ACC112 (cell line): Measurements from ENCODE around the gene C15orf61.

Source experiments
- H2AFZ ChIP-seq: fragments of 200-600 bp; sonication (generic); one replicate; pipeline ENCODE4 v1.6.0; 2017; ENCODE audit warnings: antibody characterized with exemption, low read length; ENCODE audit not compliant: unreplicated experiment
- H3K27ac ChIP-seq: fragments of 200-600 bp; sonication (generic); 2 replicates; pipeline ENCODE4 v1.5.1; 2014; ENCODE audit warnings: low read depth, mild to moderate bottlenecking, antibody characterized with exemption, low read length, moderate library complexity
- H3K27me3 ChIP-seq: fragments of 200-600 bp; sonication (generic); 2 replicates; pipeline ENCODE4 v1.6.1; 2014; ENCODE audit warnings: mild to moderate bottlenecking, antibody characterized with exemption, low read length, moderate library complexity, mixed read lengths; ENCODE audit not compliant: insufficient read depth
- H3K36me3 ChIP-seq: fragments of 200-600 bp; sonication (generic); 2 replicates; pipeline ENCODE4 v1.6.1; 2016; ENCODE audit warnings: mild to moderate bottlenecking, antibody characterized with exemption, low read length, moderate library complexity, mixed read lengths; ENCODE audit not compliant: insufficient read depth
- H3K4me1 ChIP-seq: fragments of 200-600 bp; sonication (generic); one replicate; pipeline ENCODE4 v1.6.1; 2016; ENCODE audit warnings: low read length, mixed read lengths; ENCODE audit not compliant: insufficient read depth, unreplicated experiment, control insufficient read depth
- H3K4me3 ChIP-seq: fragments of 200-600 bp; sonication (generic); 2 replicates; pipeline ENCODE4 v1.5.1; 2014; ENCODE audit warnings: mild to moderate bottlenecking, low read depth, low read length
- H3K79me2 ChIP-seq: fragments of 200-600 bp; sonication (generic); one replicate; pipeline ENCODE4 v1.6.0; 2016; ENCODE audit warnings: low read length; ENCODE audit not compliant: control insufficient read depth, unreplicated experiment, insufficient read depth

C15orf61 gene

DNA sequence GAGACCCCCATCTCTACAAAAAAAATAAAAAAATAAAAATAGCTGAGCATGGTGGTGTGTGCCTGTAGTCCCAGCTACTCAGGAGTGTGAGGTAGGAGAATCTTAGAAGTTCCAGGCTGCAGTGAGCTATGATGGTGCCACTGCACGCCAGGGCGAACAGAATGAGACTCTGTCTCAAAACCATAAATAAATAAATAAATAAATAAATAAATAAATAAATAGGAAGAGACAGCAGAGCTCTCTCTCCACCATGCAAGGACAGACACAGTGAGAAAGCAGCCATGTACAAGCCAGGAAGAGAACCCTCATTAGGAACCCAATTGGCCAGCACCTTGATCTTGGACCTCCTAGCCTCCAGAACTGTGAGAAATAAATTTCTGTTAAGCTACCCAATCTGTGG is 5.4 kb upstream of the C15orf61 start:
- Histone ChIP-seq H3K36me3 (no peaks in the 10 kb centered on the region), H3K27me3 (no peaks in the 10 kb centered on the region), H3K4me3 (no peak overlapping the region), H3K27ac (no peak overlapping the region), H3K79me2 (no peaks in the 10 kb centered on the region), H3K4me1 (peaks cover 13% of the 10 kb centered on the region), H2AFZ (no peak overlapping the region)

DNA sequence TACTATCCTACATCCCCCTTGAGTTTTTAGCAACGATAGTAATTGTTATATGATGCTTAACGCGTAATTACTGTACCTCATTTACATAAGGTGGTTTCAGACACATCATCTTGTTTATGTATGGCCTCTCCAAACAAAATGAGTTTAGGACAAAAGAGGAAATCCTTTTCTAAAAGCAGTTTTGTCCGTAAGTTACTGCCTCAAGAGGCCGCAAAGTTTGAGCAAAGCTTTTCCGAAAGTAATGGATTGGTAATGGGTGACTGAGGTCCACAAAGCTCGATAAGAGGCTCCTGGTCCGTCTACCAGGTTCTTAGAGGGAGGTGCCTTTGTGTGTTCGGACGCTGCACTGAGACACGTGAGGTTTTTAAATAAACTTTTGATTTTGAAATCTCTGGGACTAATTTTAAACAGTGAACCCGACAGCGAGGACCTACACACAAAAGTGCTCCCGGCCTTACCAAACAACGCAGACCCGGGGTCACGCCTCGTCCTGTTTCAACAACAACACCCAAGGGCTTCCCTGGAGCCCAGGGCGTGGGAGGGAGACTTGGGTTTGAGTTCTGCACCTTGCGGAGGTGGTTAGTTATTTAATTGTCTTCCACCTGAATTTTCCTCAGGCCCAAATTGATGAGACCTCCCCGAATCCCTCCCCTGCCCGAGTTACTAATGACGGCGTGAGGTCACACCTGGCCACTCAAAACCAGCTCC is 456 bp upstream of the C15orf61 start:
- peak overlapping the region; percentile 99 for H2AFZ ChIP-seq
- H3K36me3 ChIP-seq = no peaks in the 10 kb centered on the region
- H3K4me3 ChIP-seq = peak overlapping the region; percentile 89
- peaks cover 21% of the 10 kb centered on the region for H3K4me1 ChIP-seq
- peaks cover 31% of the 10 kb centered on the region for H3K79me2 ChIP-seq
- peak overlapping the region; percentile 35 for H3K27ac ChIP-seq
- no peaks in the 10 kb centered on the region for H3K27me3 ChIP-seq

DNA sequence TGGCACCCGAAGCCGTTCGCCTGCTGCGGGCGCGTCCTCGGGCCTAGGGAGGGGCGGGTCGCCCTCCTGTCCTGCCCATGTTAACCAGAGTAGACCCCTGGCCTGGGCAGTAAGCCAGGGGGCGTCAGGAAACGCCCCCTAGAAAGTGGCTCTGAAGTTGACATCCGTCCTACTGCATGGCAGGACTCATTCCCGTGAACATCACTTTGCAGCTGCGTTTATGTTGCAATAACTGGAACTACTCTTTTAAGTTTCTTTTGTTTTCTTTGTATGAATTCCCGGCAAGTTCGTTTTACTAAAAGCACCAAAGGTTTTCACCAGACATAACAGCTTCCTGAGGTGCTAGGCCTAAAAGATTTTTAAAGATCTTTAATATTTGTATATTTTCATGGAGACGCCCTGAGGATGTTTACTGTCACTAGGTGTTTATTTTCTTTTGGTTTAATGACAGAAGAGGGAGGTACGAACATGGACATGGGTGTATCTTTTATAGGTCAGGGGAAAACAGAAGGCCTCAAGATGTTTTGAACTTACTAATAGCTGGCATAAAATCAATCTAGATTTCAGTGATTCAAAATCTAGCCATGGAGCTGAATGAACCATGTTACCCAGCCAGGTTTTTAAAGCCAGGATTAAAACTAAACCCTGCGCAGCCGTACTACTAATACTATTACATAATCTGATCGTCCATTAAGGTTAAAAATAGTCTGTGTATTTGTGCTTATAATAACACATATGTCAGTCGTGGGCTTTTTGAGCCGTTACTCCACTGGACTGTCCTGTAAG is 1.0 kb downstream of the C15orf61 start:
- H3K79me2 ChIP-seq = peaks cover 37% of the 10 kb centered on the region
- peaks cover 21% of the 10 kb centered on the region for H3K4me1 ChIP-seq
- H3K27ac ChIP-seq = peak overlapping the region; percentile 78
- peak overlapping the region; percentile 73 for H2AFZ ChIP-seq
- peak overlapping the region; percentile 89 for H3K4me3 ChIP-seq
- H3K36me3 ChIP-seq = no peaks in the 10 kb centered on the region
- no peaks in the 10 kb centered on the region for H3K27me3 ChIP-seq

DNA sequence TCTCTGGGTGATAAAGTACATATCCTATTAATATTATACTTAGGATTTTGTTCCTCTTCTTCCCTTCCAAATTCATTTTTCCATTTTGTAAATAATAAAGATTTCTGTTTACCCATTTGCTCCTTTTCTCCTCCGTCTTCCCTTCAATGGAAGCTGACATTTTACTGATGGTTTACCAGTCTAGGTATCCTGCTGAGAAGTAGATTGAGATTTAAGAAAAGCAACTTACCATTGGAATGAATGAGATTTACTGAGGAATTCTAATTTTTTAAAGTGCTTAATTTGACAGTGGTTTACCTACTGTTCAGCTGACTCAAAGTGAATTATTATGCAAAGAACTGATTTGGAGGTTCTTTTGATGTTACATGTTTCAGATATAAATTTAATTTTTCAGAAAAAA is 2.4 kb downstream of the C15orf61 start:
- peaks cover 37% of the 10 kb centered on the region for H3K79me2 ChIP-seq
- H3K4me1 ChIP-seq = peaks cover 21% of the 10 kb centered on the region
- H3K27ac ChIP-seq = no peak overlapping the region
- peaks cover 4% of the 10 kb centered on the region; the same call in 1 of the 2 replicates for H3K36me3 ChIP-seq
- no peak overlapping the region for H2AFZ ChIP-seq
- peak overlapping the region; percentile 89 for H3K4me3 ChIP-seq
- H3K27me3 ChIP-seq = no peaks in the 10 kb centered on the region

DNA sequence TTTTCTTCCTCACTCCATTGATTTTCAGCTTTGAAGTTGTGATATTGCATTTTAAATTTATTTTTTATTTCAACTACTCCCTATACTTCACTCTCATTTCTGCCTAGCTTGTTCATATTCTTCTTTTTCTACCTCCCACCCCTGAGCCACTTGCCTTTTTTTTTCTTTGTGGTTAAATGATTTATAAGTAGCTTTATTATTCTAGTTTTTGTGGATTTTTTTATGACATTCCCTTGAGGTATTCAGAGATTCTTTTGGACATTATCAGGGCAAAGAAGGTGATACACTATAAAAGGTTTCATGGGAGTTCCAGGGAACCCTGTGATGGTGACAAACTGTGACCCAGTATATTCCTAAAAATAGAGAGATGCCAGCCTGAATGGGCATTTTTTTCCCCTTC is 3.3 kb downstream of the C15orf61 start:
- peaks cover 21% of the 10 kb centered on the region for H3K4me1 ChIP-seq
- no peak overlapping the region for H2AFZ ChIP-seq
- H3K27ac ChIP-seq = no peak overlapping the region
- H3K79me2 ChIP-seq = peaks cover 37% of the 10 kb centered on the region
- H3K36me3 ChIP-seq = peaks cover 4% of the 10 kb centered on the region; the same call in 1 of the 2 replicates
- H3K4me3 ChIP-seq = no peak overlapping the region
- H3K27me3 ChIP-seq = no peaks in the 10 kb centered on the region

DNA sequence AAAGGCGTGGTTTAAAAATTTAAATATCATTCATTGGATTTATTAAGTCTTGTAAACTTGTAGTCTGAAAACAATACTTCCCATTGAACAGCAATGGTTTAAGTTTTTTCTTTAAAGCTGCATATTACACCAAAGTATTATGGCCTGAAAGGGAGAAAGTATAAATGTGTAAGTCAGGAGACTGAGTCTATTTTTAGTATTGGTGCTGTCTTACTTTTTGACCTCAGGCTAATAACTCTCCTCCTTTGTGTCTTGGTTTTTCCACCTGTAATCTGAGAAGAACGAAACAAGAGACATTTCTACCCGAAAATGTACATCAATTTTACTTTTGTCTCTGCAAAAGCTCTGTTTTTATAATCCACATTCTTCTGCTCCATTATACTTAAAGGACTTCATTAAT is 7.6 kb downstream of the C15orf61 start:
- Histone ChIP-seq H3K27me3 (no peaks in the 10 kb centered on the region), H2AFZ (no peak overlapping the region), H3K27ac (no peak overlapping the region), H3K4me1 (peaks cover 14% of the 10 kb centered on the region), H3K4me3 (no peak overlapping the region), H3K36me3 (peaks cover 4% of the 10 kb centered on the region; the same call in 1 of the 2 replicates), H3K79me2 (peaks cover 19% of the 10 kb centered on the region)

DNA sequence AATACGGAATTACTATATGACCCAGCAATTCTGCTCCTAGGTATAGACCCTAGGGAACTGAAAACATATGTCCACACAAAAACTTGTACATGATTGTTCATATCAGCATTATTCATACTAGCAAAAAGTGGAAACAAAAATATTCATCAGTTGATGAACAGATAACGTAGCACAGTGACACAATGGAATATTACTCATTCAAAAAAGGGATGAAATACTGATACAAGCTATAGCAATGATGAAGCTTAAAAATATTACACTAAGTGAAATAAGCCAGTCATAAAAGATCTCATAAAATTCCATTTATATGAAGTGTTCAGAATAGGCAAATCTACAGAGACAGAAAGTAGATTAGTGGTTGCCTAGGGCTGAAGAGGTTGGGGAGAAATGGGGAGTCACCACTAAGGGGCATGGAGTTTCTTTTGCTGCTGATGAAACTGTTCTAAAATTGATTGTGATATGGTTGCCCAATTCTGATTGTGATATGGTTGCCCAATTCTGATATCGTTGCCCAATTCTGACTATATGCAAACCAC is 10.5 kb downstream of the C15orf61 start:
- no peak overlapping the region for H2AFZ ChIP-seq
- H3K79me2 ChIP-seq = no peaks in the 10 kb centered on the region
- peaks cover 4% of the 10 kb centered on the region; the same call in 1 of the 2 replicates for H3K36me3 ChIP-seq
- H3K27ac ChIP-seq = peak overlapping the region; percentile 62
- peaks cover 4% of the 10 kb centered on the region for H3K4me1 ChIP-seq
- H3K4me3 ChIP-seq = no peak overlapping the region
- no peaks in the 10 kb centered on the region for H3K27me3 ChIP-seq

DNA sequence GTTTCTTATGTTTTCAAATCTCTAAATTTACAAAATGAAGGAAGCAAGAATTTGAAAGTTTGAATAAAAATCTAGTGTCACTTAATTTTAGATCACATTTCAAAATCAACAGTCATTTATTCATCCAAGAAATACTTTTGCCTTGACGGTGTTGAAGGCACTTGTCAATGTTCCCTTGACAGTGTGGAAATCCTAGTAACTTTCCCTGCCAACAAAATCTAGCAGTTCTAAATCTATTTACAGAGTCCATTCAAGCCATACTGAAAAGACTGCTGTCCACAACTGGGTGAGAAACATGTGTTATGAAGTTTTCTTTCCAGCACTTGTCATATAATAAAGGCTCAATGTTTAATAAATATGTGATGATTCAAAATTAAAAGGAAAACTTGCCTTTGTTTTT is 12.9 kb downstream of the C15orf61 start:
- Histone ChIP-seq H3K4me1 (peaks cover 4% of the 10 kb centered on the region), H3K4me3 (no peak overlapping the region), H3K27me3 (no peaks in the 10 kb centered on the region), H3K27ac (no peak overlapping the region), H3K36me3 (no peaks in the 10 kb centered on the region), H3K79me2 (no peaks in the 10 kb centered on the region), H2AFZ (no peak overlapping the region)

DNA sequence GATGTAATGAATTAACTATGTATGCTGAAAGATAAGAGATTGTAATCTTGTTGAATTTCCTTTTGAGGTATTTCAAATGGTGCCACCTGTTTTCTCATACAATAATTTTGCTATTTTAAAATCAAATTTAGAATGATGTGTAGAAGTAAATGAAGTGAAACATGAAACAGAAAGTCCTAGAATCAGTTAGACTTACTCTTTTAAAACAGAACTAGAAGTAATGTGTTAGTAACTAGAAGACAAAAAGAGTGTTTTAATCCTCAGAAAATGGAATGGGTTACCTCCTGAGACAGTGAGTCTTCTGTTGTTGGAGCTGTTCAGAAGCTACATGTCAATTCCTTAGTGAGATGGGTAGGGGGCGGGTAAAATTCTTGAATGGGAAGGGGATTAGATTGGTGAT is 13.4 kb downstream of the C15orf61 start:
- Histone ChIP-seq H2AFZ (no peak overlapping the region), H3K4me3 (no peak overlapping the region), H3K36me3 (no peaks in the 10 kb centered on the region), H3K27me3 (no peaks in the 10 kb centered on the region), H3K27ac (no peak overlapping the region), H3K79me2 (no peaks in the 10 kb centered on the region), H3K4me1 (peaks cover 4% of the 10 kb centered on the region)

DNA sequence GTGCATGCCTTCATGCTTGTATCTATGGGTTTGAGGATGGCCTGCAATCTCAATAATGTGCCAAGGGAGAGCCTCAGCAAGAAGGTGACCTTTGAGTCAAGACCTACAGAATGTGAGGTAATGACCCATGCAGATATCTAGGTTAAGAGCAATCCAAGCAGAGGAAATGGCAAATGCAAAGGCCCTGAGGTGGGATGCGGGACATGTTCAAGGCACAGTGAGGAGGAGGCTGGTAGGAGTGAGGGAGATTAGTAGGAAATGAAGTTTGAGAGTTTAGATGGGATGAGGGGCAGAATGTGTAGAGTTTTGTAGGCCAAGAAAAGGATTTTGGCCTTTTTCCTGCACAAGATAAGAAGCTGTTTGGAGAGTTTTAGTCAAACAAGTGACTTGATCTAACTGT is 16.8 kb downstream of the C15orf61 start:
- Histone ChIP-seq H3K4me1 (peaks cover 11% of the 10 kb centered on the region), H2AFZ (no peak overlapping the region), H3K27me3 (no peaks in the 10 kb centered on the region), H3K36me3 (no peaks in the 10 kb centered on the region), H3K4me3 (no peak overlapping the region), H3K27ac (no peak overlapping the region), H3K79me2 (no peaks in the 10 kb centered on the region)
